Measurements from ENCODE around the gene C22orf42. TPM values are rescaled to one million over a fixed set of nuclear protein-coding genes. Genes with fewer than 3 reads are reported as not detected.
A peak's percentile ranks its signal among the peaks of the same experiment; 100 is the strongest.

C22orf42 gene
- total RNA-seq, 1 experiment from 2014 or later, result not detected

DNA sequence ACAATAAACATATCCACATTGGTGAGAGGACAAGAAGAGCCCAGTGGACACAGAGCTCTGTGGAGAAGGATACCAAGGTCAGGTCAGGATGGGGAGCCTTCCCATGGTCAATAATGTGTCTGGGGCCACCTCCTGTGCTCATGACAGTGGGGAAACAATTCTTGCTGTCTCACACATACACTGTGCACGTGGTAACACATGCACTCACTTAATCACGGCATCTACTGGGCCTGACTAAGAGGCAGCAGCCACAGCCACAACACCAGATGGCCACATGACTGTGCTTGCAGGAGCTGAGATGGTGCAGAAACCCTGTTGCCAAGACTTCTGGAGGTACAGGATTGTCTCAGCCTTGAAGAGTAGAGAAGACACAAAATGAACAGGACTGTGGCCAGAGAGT, 28.6 kb downstream of the C22orf42 start:
- H3K4me3 ChIP-seq (ENCODE audit: low read depth, low read length, poor library complexity, severe bottlenecking), result no peak overlapping the region
- H3K36me3 ChIP-seq (ENCODE audit: insufficient read depth, low read length, poor library complexity, severe bottlenecking), result no peaks in the 10 kb centered on the region
- no peak for DNase-seq (ENCODE audit: low spot score)
- H3K4me1 ChIP-seq (ENCODE audit: insufficient read depth, low read length, poor library complexity, severe bottlenecking), result no peaks in the 10 kb centered on the region
- H3K27me3 ChIP-seq (replicated peaks; ENCODE audit: insufficient read depth, low read depth, low read length, poor library complexity), result no peaks in the 10 kb centered on the region
- H3K27ac ChIP-seq (ENCODE audit: low read depth, low read length, poor library complexity, severe bottlenecking), result no peak overlapping the region
- ChIA-PET POLR2A (ENCODE audit: low non-redundant PET) (no interaction called here), CTCF (no interaction called here)
- intact Hi-C loops (cut with micrococcal nuclease; ENCODE audit: unreplicated experiment), result no loop called here
- no peaks in the 10 kb centered on the region for H3K9me3 ChIP-seq (ENCODE audit: low read depth, low read length, poor library complexity, severe bottlenecking)
- TF ChIP-seq, protein P1, sequence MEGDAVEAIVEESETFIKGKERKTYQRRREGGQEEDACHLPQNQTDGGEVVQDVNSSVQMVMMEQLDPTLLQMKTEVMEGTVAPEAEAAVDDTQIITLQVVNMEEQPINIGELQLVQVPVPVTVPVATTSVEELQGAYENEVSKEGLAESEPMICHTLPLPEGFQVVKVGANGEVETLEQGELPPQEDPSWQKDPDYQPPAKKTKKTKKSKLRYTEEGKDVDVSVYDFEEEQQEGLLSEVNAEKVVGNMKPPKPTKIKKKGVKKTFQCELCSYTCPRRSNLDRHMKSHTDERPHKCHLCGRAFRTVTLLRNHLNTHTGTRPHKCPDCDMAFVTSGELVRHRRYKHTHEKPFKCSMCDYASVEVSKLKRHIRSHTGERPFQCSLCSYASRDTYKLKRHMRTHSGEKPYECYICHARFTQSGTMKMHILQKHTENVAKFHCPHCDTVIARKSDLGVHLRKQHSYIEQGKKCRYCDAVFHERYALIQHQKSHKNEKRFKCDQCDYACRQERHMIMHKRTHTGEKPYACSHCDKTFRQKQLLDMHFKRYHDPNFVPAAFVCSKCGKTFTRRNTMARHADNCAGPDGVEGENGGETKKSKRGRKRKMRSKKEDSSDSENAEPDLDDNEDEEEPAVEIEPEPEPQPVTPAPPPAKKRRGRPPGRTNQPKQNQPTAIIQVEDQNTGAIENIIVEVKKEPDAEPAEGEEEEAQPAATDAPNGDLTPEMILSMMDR (conservative IDR thresholded peaks at IDR 0.05; ENCODE audit: low read depth, low read length), result no peak
- no peak for TF ChIP-seq EZH2 (IDR thresholded peaks at IDR 0.05; ENCODE audit: borderline replicate concordance, low read depth, low read length, poor library complexity, severe bottlenecking)
- no TSS peak for BruUV-seq (replicated peaks)

DNA sequence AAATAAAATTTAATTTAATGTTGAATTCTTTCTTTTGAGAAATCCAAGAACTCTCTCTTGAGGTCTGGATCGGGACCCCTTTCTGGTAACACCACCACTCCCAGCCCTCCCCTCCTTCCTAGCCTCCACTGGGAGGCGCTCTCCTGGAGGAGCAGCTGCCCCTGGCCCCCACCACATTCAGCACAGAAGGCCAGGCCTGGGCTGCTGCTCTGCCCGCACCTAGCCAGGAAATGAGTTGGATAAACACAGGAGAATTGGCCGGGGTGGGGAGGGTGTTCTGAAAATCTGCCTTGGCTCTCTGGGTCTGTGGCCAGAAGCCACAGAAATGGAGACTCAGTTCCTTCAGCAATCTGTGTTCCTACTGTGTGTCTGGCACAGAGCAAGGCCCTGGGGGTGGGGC, 31.2 kb downstream of the C22orf42 start:
- Histone ChIP-seq H3K36me3 (ENCODE audit: insufficient read depth, low read length, poor library complexity, severe bottlenecking) (no peaks in the 10 kb centered on the region), H3K27me3 (replicated peaks; ENCODE audit: insufficient read depth, low read depth, low read length, poor library complexity) (no peaks in the 10 kb centered on the region), H3K27ac (ENCODE audit: low read depth, low read length, poor library complexity, severe bottlenecking) (no peak overlapping the region), H3K4me1 (ENCODE audit: insufficient read depth, low read length, poor library complexity, severe bottlenecking) (no peaks in the 10 kb centered on the region), H3K9me3 (ENCODE audit: low read depth, low read length, poor library complexity, severe bottlenecking) (no peaks in the 10 kb centered on the region), H3K4me3 (ENCODE audit: low read depth, low read length, poor library complexity, severe bottlenecking) (no peak overlapping the region)
- intact Hi-C loops (cut with micrococcal nuclease; ENCODE audit: unreplicated experiment), result no loop called here
- POLR2A ChIA-PET (ENCODE audit: low non-redundant PET), result no interaction called here
- no peak for DNase-seq (ENCODE audit: low spot score)
- CTCF ChIA-PET, result no interaction called here
- TF ChIP-seq, protein P1 (conservative IDR thresholded peaks at IDR 0.05; ENCODE audit: low read depth, low read length), result 0 out of 2 replicates have a peak, but pooled peaks have one; percentile 34
- TF ChIP-seq EZH2 (IDR thresholded peaks at IDR 0.05; ENCODE audit: borderline replicate concordance, low read depth, low read length, poor library complexity, severe bottlenecking), result no peak
- no TSS peak for BruUV-seq (replicated peaks)

DNA sequence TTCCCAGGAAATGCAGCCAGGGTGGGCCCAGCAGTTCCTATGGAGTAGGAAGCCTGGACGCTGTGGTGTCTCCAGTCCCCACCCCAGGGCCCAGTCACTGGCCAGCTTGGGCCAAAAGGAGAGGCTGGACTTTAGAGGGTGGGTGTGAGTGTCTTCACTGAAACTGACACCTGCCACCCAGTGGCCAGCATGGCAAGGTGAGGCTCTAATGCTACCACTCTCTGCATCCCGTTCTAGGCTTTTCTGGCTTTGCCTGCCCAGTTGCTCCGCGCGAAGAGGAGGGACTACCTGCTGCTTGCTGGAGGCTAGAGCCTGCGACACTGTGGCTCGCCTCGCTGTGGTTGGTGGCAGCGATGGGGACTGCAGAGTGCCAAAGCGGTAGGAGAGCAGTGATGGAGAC, 35.4 kb downstream of the C22orf42 start:
- Histone ChIP-seq H3K27ac (ENCODE audit: low read depth, low read length, poor library complexity, severe bottlenecking) (no peak overlapping the region), H3K4me3 (ENCODE audit: low read depth, low read length, poor library complexity, severe bottlenecking) (no peak overlapping the region), H3K9me3 (ENCODE audit: low read depth, low read length, poor library complexity, severe bottlenecking) (no peaks in the 10 kb centered on the region), H3K4me1 (ENCODE audit: insufficient read depth, low read length, poor library complexity, severe bottlenecking) (no peaks in the 10 kb centered on the region), H3K36me3 (ENCODE audit: insufficient read depth, low read length, poor library complexity, severe bottlenecking) (no peaks in the 10 kb centered on the region), H3K27me3 (replicated peaks; ENCODE audit: insufficient read depth, low read depth, low read length, poor library complexity) (no peaks in the 10 kb centered on the region)
- TF ChIP-seq EZH2 (IDR thresholded peaks at IDR 0.05; ENCODE audit: borderline replicate concordance, low read depth, low read length, poor library complexity, severe bottlenecking), result no peak
- TF ChIP-seq, protein P1 (conservative IDR thresholded peaks at IDR 0.05; ENCODE audit: low read depth, low read length), result no peak
- ChIA-PET POLR2A (ENCODE audit: low non-redundant PET) (no interaction called here), CTCF (no interaction called here)
- no TSS peak for BruUV-seq (replicated peaks)
- no peak for DNase-seq (ENCODE audit: low spot score)
- intact Hi-C loops (cut with micrococcal nuclease; ENCODE audit: unreplicated experiment), result no loop called here
